Stimulated activated CD8-positive, alpha-beta memory T cell treated with anti-CD3 and anti-CD28 coated beads, Interleukin-4, amount 100 ng/mL, for 4 hours (primary cell): ENCODE data around the gene KTI12.

Experiments
- DNase-seq, 2 donors: peaks; one replicate each; pipeline ENCODE4 v3.0.0-alpha.2; 2020; ENCODE audit warnings: low read depth in 2 of 2, low spot score in 1 of 2

Gene KTI12

GRCh38 chr1:51989582-51990477 is 43.8 kb downstream of the KTI12 start:
- DNase-seq = no peak

- no peak for DNase-seq
Measured at GRCh38 chr1:51988254-51988653, 45.4 kb downstream of the KTI12 start.

GRCh38 chr1:51986718-51987117 is 46.9 kb downstream of the KTI12 start:
- DNase-seq = no peak

- DNase-seq = no peak
Measured at GRCh38 chr1:51982161-51982560, 51.4 kb downstream of the KTI12 start.
